Measurements from ENCODE around the gene SH3BP5L. TPM values are rescaled to one million over a fixed set of nuclear protein-coding genes. Genes with fewer than 3 reads are reported as not detected.
A peak's percentile ranks its signal among the peaks of the same experiment; 100 is the strongest.

SH3BP5L gene
- total and polyA plus RNA-seq, 2 of the 13 experiments (the other 11 are each of a cell fraction or from before 2014, with no cell fraction given), result 10.3 to 14.9 TPM

DNA sequence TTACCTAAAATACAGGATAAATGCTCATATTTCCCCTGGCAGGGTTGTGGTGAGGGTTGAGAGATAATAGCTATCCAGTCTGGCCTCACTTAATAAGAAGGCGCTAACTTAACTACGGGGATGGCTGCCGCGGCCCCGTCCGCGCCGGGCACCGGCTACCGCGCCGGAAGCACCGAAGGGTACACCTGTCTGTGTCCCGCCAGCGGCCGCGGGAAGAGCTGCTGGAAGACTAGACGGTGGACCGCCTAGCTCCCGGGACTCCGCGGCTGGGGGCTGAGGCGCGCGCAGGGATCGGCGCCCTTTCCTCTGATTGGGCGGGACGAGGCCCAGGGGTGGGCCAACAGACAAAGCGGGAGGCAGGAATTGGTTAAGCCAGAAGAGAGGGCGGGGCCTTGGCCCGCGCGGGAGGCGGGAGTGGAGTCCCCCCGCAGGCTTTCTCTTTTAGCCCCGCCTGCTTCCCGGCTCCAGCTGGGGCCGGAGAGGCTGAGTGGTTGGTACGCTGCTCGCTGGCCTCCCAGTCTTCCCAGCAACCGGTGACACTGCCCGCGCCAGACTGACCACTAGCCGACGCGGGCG, 12.2 kb upstream of the SH3BP5L start, which contains the start of gene ZNF672 (continued):
- TF ChIP-seq, protein P1, sequence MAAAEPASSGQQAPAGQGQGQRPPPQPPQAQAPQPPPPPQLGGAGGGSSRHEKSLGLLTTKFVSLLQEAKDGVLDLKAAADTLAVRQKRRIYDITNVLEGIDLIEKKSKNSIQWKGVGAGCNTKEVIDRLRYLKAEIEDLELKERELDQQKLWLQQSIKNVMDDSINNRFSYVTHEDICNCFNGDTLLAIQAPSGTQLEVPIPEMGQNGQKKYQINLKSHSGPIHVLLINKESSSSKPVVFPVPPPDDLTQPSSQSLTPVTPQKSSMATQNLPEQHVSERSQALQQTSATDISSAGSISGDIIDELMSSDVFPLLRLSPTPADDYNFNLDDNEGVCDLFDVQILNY (CRISPR knock-in tag; conservative IDR thresholded peaks at IDR 0.05), result 0 out of 2 replicates have a peak, but pooled peaks have one; percentile 17
- peak; percentile 87; the same call in 1 of the 2 replicates for TF ChIP-seq HNRNPL (IDR thresholded peaks at IDR 0.05; ENCODE audit: low read depth, low read length)
- TF ChIP-seq ZNF589 (CRISPR knock-in tag; conservative IDR thresholded peaks at IDR 0.05), result 0 out of 2 replicates have a peak, but pooled peaks have one; percentile 67
- TF ChIP-seq, protein P2, sequence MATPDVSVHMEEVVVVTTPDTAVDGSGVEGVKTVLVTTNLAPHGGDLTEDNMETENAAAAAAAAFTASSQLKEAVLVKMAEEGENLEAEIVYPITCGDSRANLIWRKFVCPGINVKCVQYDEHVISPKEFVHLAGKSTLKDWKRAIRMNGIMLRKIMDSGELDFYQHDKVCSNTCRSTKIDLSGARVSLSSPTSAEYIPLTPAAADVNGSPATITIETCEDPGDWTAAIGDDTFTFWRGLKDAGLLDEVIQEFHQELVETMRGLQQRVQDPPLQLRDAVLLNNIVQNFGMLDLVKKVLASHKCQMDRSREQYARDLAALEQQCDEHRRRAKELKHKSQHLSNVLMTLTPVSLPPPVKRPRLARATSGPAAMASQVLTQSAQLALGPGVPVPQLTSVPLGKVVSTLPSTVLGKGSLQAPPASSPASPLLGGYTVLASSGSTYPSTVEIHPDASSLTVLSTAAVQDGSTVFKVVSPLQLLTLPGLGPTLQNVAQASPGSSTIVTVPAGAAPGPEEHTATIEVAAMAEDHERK (CRISPR knock-in tag; IDR thresholded peaks at IDR 0.05; ENCODE audit: low read depth), result no peak
- peak; percentile 10 for TF ChIP-seq U2AF1 (optimal IDR thresholded peaks at IDR 0.05; ENCODE audit: low read depth, low read length)
- peak; percentile 68; the same call in 1 of the 2 replicates for TF ChIP-seq ZNF558 (CRISPR knock-in tag; IDR thresholded peaks at IDR 0.05; ENCODE audit: borderline replicate concordance)
- TF ChIP-seq, protein P3, sequence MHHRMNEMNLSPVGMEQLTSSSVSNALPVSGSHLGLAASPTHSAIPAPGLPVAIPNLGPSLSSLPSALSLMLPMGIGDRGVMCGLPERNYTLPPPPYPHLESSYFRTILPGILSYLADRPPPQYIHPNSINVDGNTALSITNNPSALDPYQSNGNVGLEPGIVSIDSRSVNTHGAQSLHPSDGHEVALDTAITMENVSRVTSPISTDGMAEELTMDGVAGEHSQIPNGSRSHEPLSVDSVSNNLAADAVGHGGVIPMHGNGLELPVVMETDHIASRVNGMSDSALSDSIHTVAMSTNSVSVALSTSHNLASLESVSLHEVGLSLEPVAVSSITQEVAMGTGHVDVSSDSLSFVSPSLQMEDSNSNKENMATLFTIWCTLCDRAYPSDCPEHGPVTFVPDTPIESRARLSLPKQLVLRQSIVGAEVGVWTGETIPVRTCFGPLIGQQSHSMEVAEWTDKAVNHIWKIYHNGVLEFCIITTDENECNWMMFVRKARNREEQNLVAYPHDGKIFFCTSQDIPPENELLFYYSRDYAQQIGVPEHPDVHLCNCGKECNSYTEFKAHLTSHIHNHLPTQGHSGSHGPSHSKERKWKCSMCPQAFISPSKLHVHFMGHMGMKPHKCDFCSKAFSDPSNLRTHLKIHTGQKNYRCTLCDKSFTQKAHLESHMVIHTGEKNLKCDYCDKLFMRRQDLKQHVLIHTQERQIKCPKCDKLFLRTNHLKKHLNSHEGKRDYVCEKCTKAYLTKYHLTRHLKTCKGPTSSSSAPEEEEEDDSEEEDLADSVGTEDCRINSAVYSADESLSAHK (CRISPR knock-in tag; IDR thresholded peaks at IDR 0.05; ENCODE audit: borderline replicate concordance), result no peak
- peak; percentile 53; the same call in 1 of the 2 replicates for TF ChIP-seq KLF6 (CRISPR knock-in tag; IDR thresholded peaks at IDR 0.05)
- TF ChIP-seq ZIK1 (CRISPR knock-in tag; IDR thresholded peaks at IDR 0.05; ENCODE audit: borderline replicate concordance, low read depth), result peak; percentile 48; the same call in 1 of the 2 replicates
- no peak for TF ChIP-seq ZNF263 (CRISPR knock-in tag; IDR thresholded peaks at IDR 0.05)
- TF ChIP-seq DMAP1 (CRISPR knock-in tag; IDR thresholded peaks at IDR 0.05), result peak; percentile 15
- 0 out of 2 replicates have a peak, but pooled peaks have one; percentile 26 for TF ChIP-seq SIN3B (IDR thresholded peaks at IDR 0.05; ENCODE audit: low read length)
- no peak for TF ChIP-seq ZNF501 (CRISPR knock-in tag; IDR thresholded peaks at IDR 0.05)
- no peak for TF ChIP-seq YEATS2 (CRISPR knock-in tag; IDR thresholded peaks at IDR 0.05; ENCODE audit: borderline replicate concordance)
- peak; percentile 5; the same call in 1 of the 2 replicates for TF ChIP-seq KDM5B (CRISPR knock-in tag; IDR thresholded peaks at IDR 0.05; ENCODE audit: borderline replicate concordance)
- TF ChIP-seq ZNF205 (CRISPR knock-in tag; IDR thresholded peaks at IDR 0.05), result 0 out of 2 replicates have a peak, but pooled peaks have one; percentile 21
- no peak for TF ChIP-seq ATF7-NPFF (CRISPR knock-in tag; IDR thresholded peaks at IDR 0.05; ENCODE audit: low read depth)
- TF ChIP-seq MXI1 (IDR thresholded peaks at IDR 0.05; ENCODE audit: borderline replicate concordance, low read depth, low read length), result peak; percentile 68; the same call in 2 of the 3 replicates
- no peak for TF ChIP-seq JUND (CRISPR knock-in tag; IDR thresholded peaks at IDR 0.05)
- TF ChIP-seq, protein P4, sequence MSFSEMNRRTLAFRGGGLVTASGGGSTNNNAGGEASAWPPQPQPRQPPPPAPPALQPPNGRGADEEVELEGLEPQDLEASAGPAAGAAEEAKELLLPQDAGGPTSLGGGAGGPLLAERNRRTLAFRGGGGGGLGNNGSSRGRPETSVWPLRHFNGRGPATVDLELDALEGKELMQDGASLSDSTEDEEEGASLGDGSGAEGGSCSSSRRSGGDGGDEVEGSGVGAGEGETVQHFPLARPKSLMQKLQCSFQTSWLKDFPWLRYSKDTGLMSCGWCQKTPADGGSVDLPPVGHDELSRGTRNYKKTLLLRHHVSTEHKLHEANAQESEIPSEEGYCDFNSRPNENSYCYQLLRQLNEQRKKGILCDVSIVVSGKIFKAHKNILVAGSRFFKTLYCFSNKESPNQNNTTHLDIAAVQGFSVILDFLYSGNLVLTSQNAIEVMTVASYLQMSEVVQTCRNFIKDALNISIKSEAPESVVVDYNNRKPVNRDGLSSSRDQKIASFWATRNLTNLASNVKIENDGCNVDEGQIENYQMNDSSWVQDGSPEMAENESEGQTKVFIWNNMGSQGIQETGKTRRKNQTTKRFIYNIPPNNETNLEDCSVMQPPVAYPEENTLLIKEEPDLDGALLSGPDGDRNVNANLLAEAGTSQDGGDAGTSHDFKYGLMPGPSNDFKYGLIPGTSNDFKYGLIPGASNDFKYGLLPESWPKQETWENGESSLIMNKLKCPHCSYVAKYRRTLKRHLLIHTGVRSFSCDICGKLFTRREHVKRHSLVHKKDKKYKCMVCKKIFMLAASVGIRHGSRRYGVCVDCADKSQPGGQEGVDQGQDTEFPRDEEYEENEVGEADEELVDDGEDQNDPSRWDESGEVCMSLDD (CRISPR knock-in tag; IDR thresholded peaks at IDR 0.05; ENCODE audit: borderline replicate concordance), result no peak
- TF ChIP-seq, protein P5, sequence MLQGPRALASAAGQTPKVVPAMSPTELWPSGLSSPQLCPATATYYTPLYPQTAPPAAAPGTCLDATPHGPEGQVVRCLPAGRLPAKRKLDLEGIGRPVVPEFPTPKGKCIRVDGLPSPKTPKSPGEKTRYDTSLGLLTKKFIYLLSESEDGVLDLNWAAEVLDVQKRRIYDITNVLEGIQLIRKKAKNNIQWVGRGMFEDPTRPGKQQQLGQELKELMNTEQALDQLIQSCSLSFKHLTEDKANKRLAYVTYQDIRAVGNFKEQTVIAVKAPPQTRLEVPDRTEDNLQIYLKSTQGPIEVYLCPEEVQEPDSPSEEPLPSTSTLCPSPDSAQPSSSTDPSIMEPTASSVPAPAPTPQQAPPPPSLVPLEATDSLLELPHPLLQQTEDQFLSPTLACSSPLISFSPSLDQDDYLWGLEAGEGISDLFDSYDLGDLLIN (CRISPR knock-in tag; IDR thresholded peaks at IDR 0.05; ENCODE audit: borderline replicate concordance), result no peak
